Measurements from ENCODE around the gene GRP.
"Not testable (repeated sequence)": the region's sequence is repeated elsewhere in the genome, so short reads cannot be mapped to it uniquely, and the experiment has no call there.

Gene GRP

DNA sequence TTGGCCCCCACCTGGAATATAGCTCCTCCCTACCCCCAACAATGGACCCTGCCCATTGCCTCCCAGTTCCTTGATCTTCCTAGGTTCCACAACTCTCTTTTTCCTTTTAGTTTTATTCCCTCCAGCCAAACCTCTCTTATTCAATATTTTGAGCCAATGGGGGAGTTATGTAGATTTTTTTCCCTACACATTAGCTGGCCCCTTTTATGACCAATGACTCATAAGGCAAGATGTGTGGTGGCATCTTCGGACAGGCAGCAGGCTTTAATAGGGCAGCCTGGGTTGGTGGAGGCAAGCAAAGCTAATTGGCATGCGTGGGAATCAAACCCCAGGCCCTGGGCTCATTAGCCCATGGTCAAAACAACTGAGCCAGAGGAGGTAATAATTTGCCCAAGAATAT lies 9.2 kb downstream of the GRP start:
- no peak for DNase-seq (ENCODE audit: low spot score)

DNA sequence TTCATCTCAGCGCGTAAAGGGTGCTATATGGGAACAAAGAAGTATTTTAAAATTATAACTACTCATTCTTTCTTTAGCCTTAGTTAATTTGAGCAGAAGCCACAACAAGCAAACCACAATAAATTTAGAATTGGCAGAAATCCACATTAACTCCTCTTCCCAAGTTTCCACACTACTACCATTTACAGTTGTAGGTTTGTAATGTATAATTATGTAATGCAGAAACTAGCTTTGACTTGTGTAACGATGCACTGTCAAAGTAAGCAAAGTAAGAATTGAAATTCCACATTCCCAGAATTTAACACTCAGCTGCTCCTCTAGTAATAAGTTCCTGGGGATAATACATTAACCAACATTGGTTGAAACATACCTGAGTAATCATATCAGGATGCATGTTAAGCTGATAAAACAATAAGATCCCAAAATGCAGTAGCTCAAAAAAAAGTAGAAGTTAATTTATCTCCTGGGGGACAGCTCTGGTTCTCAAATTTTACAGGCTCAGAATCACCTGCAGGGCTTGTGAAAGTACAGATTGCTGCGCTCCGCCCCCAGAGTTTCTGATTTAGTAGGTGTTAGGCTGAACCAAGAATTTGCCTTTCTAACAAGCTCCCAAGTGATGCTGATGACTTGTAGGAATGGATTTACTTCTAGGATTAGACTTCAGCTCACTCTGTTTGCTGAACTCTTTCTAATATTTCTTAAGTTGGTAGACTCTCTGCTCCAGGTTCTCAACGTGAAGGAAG lies 9.9 kb downstream of the GRP start:
- DNase-seq (ENCODE audit: low spot score), result no peak

DNA sequence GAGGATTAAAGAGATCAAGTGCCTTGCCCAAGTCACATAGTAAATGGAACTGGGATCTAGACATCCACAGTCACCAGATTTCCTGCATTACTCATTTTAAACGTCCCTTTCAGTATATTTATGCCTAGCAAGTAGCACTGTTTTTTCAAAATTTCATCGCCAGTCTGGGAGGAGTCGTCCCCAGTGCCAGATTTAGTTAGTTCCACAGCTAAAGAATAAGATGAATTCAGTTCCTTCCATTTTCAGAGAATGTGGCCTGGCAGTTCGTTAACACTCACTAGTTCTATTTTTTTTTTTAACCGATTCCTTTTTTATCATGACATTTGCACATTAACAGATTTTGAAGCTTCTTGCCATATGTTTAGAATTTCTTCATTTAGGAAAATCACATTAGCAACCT lies 11.2 kb downstream of the GRP start:
- no peak for DNase-seq (ENCODE audit: low spot score)

DNA sequence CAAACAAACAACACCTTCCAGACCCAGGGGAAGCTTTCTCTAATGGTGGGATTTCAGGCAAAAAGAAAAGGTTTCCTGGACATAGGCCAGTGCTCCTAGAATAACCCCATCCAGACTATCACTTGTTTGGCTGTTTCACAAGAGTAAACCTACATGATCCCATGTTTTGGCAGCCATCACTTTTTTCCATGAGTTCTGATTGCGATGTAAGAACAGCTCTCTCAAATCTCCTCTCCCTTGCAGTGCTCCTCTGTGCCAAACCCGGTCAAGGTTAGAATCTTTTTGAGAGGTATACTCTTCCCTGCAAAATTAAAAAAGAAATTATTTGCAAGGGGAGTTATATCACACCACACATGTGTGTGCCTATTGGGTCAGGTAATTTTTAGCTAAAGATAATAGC lies 11.9 kb downstream of the GRP start:
- DNase-seq (ENCODE audit: low spot score), result no peak

DNA sequence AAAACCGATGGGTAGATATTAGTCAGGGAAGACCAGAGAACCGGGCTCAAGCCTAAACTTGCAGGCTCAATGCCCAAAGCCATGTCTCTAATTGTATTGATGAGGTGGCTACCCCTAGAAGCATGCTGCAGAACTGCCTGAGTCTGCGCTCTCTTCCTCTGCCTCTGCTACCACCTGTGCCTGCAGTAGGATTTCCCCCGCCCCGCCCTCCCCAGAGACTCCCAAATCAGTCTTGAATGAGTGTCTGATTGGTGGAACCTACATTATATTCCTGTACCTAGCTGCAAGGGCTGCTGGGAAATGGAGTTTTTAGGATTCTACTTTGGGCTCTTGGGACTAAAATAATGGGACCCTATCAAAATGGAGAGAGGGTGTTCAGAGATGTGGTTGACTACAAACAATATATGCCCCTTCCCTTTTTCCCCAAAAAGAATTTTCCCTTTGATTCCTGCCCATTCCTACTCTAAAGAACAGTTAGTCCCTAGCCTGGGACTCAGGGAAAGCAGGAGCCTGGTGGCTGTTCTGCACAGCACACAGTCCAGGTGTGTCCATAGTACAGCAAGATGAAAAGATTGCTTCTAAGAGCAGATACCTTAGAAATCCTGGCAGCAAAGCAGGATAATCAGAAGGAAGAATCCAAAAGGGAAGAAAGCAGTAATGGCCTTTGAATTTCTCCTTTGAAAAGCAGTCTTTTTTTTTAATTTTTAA lies 12.5 kb downstream of the GRP start:
- no peak for DNase-seq (ENCODE audit: low spot score)

DNA sequence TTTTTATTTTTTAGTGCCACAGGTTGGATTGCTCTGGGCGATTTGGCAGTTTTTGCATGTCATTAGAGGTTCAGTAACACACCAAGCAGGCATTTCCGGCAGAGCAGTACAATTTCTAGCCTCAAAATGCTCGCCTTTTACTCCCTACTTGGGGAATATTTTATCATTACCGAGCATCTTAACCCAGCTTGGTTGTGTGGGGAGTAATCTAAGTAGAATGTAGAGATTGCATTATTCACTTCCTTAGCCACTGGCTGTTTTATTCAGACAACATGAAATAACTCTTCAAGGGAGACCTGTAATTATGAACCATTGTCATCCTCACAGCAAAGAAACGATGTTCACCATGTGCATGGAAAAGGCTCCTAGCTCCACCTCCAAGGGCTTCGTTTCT lies 13.1 kb downstream of the GRP start:
- DNase-seq (ENCODE audit: low spot score), result no peak

DNA sequence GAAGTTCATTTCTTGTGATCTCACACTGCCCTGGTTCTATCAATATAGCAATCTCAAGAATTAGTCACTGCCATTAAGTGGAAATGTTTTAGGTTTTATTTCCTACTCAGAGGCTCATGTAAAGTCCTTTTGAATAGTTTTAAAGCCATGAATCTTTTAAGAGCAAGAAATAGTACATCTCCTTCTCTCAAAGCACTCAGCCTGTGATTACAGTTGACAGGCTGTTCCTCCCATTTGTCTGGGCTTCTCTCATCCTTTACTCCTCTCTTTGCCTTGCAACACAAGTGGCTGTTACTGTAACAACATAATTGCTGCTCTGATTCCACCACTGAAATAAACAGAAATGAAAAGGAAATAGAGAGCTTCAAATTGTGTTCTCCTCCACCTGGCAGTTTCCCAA lies 18.4 kb downstream of the GRP start:
- DNase-seq (ENCODE audit: low spot score), result no peak

DNA sequence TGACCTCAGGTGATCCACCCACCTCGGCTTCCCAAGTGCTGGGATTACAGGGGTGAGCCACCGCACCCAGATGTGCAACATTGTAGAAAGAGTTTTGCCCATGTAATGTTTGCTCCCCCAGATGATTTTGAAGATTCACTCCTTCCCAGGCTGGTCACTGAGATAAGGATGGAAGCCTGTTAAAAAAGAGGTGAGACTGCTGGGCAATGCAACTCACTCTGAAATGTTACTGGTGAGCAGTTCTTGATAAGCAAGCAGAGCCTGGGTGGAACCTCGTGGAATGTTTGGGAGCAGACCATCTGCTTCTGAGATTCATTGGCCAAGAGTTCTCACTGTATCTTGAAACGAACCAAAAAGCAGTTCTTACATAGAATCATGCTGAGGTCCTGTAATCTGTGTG lies 19.7 kb downstream of the GRP start:
- DNase-seq (ENCODE audit: low spot score), result no peak

DNA sequence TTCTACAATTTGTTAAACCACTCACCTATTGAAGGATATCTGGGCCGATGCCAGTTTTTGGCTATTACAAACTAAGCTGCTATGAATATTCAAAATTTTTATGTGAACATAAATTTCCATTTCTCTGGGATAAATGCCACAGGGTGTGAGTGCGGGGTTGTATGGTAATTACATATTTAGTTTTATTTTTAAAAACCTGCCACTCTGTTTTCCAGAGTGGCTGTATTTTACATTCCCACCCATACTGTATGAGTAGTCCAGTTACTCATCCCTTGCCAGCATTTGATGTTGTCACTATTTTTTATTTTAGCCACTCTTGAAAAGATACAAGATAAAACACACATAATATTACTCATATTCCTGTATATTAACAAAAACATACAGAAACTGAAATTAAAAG lies 22.9 kb downstream of the GRP start:
- no peak for DNase-seq (ENCODE audit: low spot score)

DNA sequence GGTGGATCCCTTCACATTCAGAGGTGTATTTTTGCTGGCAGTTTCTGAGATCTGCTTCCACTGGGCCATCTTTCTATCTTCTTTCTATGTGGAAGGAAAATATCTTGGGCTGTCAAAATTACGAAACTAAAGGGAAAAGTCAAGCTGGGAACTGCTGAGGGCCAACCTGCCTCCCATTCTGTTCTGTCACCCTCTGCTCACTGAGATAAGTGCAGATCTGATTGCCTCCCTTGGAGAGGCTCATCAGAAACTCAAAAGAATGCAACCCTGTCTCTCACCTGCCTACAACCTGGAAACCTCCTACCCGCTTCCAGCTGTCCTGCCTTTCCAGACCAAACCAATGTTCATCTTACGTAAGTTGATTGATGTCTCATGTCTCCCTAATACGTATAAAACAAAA lies 26.8 kb downstream of the GRP start:
- no peak for DNase-seq (ENCODE audit: low spot score)

DNA sequence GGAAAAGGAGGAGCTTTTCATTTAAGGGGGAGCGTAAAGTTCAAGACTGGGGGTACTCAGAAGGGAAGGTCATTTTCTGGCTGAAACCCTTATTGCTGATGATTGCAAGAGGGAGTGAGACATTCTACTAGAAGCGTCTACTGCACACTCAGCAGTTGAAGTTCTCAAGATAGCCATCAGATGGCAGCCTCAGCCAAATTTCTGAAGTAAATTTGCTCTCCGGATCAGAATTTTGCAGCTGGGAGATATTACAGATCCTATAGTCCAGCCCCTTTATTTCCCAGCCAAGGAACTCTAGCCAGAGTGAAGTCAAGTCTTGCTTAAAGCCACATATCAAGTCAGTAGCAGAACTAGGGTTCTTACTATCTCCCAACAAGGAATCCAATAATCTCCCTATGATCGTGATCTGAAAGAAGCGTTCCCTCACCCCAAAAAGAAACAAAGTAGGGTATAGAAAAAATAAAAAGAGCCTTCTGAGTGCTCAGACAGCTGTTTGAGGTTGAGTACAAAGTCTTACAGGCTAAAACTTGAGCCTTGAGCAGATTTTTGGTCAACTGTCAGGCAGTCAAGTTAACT lies 29.3 kb downstream of the GRP start:
- DNase-seq (ENCODE audit: low spot score), result no peak

DNA sequence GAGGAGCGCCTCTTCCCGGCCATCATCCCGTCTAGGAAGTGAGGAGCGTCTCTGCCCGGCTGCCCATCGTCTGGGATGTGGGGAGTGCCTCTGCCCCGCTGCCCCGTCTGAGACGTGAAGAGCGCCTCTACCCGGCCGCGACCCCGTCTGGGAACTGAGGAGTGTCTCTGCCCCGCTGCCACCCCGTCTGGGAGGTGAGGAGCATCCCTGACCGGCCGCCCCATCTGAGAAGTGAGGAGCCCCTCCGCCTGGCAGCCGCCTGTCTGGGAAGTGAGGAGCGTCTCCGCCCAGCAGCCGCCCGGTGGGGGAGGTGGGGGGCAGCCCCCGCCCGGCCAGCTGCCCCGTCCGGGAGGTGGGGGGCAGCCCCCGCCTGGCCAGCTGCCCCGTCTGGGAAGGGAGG lies 35.5 kb downstream of the GRP start:
- DNase-seq (ENCODE audit: low spot score), result not testable (repeated sequence)

DNA sequence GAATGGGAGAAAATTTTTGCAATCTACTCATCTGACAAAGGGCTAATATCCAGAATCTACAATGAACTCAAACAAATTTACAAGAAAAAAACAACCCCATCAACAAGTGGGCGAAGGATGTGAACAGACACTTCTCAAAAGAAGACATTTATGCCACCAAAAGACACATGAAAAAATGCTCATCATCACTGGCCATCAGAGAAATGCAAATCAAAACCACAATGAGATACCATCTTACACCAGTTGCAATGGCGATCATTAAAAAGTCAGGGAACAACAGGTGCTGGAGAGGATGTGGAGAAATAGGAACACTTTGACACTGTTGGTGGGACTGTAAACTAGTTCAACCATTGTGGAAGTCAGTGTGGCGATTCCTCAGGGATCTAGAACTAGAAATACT lies 41.9 kb downstream of the GRP start:
- not testable (repeated sequence) for DNase-seq (ENCODE audit: low spot score)

DNA sequence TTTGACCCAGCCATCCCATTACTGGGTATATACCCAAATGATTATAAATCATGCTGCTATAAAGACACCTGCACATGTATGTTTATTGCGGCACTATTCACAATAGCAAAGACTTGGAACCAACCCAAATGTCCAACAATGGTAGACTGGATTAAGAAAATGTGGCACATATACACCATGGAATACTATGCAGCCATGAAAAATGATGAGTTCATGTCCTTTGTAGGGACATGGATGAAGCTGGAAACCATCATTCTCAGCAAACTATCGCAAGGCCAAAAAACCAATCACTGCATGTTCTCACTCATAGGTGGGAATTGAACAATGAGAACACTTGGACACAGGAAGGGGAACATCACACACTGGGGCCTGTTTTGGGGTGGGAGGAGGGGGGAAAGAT lies 42.3 kb downstream of the GRP start:
- not testable (repeated sequence) for DNase-seq (ENCODE audit: low spot score)

DNA sequence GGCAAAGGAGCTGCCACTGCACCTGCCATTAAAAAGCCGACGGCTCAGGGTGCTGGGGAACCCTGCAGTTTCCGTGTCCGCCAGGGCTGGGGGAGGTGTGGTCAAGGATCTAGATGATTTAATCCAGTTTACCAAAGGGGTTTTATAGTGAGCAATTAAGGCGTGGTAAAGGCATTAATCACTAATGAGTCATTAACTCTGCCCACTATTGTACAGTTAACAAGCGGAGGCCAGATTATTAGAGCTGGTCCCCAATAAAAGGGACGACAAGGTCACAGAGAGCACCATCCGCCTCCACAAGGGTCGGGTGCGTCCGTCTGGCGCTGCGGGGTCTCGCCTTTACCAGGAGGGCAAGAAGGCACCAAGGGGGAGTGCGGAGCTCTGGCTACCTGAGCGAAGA lies 43.7 kb downstream of the GRP start:
- DNase-seq (ENCODE audit: low spot score), result no peak

DNA sequence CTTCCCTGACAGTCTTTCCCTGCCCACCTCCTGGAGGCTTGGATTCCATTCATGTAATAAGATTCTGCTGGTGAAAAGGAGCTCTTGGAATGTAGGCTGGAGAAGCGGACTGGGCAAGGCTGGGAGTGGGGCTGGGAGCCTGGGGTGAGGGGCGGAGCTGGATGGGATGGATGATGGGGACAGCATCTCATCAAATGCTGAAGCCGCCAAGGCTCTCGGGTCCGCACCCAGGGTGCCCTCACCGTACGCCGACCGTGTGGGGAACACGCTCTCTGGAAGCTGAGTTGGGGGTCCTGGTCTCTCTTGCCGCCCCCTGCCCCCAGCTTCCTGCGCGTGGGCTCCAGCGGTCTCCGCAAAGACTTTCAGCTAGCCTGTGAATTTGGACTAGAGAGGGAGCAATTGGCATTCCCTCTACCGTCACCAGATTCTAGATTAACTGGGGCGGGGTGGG lies 44.2 kb downstream of the GRP start:
- DNase-seq (ENCODE audit: low spot score), result no peak

DNA sequence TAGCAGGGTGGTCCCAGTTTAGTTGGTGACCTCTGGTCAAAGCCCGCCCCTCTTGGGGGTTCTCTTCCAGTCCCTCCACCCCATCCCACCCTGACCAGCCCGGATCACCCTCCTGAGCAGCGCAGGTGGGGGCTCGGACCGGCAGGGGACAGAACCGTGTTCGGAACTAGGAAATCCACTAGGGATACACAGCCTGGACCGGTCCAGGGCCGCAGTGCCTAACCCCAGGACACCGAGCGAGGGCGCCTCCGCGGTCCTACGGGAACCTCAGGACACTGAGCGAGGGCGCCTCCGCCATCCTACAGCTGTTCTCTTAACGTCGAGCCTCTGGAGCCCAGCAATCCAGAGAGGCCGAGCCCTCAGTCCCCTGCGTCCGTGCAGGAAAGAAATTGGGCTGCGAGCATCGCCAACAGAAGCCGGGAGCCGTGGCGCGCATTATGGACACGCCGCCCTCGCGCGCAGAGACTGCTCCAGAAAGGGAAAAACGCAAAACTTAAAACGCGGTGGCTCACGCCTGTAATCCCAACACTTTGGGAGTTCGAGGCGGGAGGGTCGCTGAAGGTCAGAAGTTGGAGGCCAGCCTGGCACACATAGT lies 44.8 kb downstream of the GRP start:
- no peak for DNase-seq (ENCODE audit: low spot score)

DNA sequence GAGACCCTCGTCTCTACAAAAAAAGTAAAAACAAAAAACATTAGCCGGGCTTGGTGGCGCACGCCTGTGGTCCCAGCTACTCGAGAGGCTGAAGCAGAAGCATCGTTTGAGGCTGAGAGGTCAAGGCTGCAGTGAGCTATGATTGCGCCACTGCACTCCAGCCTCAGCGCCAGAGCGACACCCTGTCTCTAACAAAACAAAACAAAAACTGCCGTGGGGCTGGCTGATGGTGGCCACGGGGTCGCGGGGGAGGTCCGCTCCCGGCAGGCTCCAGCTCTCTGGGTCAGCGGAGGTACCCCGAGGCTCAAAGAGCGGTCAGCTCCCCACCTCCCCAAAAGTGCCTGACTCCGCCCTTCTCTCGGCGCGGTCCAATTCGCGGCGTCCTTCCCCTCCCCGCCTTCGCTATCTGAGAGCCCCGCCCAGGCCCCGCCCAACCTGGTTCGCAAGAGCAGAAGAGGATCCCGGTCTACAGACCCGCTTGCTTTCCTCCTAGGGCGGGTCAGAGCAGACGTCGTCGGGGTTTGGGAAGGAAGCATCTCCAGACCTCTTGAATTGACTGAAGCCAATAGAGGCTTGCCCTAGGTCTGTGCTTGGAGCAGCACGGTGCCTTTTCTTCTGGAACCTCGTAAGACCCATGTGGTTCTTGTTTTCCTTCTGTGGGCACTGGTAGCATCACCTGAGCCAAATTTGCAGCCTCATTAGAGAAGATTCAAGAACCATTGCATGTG lies 45.5 kb downstream of the GRP start:
- DNase-seq (ENCODE audit: low spot score), result no peak

DNA sequence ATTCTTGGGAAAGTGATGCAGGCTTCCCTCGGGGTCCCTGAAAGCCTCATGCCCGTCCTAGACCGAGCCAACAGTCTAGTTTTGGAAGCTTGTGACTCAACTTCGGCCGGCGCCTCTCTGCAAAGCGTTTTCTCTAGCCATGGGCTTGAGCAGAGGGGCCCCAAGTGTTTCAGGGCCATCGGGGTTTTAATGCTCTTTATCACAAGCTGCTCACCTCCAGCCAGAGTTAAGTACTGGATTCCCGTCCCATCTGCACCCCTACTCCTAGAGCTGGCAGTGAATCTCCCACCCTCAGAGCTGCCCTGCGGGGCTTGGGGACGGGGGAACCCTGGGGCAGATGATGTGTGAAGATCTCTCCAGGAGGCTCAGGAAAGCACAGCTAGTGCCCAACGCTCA lies 46.0 kb downstream of the GRP start:
- DNase-seq (ENCODE audit: low spot score), result no peak

DNA sequence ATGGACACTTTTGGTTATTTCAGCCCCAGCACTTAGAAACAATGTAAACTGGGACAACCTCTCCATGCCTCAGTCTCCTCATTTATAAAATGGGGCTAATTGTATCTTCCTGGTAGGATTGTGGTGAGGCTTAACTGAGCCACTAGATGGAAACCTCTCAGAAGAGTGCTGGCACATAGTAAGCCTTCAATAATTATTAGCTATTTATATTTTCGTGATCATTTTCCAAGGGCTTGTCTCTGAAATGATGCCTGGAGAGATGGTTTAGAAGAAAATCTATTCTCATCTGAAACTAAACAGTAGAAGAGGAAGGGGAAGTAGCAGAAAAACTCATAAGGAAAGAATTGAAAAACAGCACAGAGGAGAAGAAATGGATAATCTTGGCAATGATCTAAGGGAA lies 46.5 kb downstream of the GRP start:
- DNase-seq (ENCODE audit: low spot score), result no peak

DNA sequence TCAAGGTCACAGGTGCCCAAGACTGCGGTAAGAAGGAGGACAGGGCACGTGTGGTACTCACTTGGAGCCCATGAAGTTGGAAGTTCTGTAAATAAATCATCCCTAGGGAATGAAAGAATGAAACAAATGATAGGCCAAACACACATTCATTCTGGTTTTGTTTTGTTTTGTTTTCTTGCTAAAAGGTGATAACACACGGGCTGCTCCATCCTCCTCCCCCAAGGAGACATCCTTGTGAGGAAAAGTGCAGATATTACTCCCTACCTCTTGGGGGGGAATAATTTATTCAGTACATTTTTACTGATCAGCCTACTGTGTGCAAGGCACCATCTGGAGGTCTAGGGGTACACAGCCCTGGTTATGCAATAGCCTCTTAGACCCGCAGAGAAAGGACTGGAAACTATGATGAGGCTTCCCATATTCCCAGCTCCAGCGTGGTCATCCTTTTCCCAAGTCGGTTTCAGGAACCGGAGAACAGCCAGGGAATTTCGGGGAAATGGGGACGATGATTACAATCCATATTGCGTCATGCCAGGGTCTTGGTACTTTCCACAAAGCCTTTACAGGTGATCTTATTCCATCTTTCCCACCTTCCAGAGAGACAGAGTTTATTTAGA lies 47.0 kb downstream of the GRP start:
- no peak for DNase-seq (ENCODE audit: low spot score)

DNA sequence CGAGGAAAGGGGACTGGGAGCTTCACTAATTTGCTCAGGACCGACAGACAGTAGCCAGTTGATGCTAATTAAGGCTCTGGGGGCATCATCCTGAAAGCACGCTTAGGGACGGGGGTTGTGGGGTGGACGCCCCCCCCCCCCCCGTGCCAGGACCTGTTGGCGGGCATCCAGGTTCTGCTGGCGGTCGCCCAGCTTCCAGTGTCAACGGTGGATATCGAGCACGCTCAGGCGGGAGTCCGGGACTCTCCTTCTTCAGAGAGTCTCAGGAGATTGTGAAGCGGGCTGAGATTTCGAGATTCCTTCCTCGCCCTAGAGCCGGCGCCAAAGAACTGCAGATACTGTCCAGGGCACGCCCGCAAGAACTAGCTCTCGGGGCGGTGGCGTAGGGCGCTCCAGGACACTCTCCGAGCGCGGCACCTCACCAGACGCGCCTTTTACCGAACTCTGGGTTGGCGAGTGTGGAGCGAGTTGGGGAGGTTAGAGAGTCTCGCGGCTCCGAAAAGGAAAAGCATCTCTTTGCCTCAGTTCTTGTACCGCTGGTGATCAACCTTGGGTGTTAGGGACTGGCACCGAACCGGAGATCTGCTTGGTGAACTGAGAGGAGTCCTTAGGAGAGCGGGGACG lies 47.7 kb downstream of the GRP start:
- DNase-seq (ENCODE audit: low spot score), result no peak
